Keratinocyte (primary cell): Measurements from ENCODE around the gene FKBP11. TPM values are rescaled to one million over a fixed set of nuclear protein-coding genes. Genes with fewer than 3 reads are reported as not detected.
A peak's percentile ranks its signal among the peaks of the same experiment; 100 is the strongest.

ENCODE experiments used
- DNase-seq: peaks from one replicate; pipeline ENCODE4 v3.0.0-alpha.2; 2011; ENCODE audit warnings: low read depth, missing footprints, low spot score
- FAIRE-seq: peaks from 2 replicates; lab custom pipeline; 2011; peaks lifted over from hg19 to GRCh38; lab: Jason Lieb, UNC
- H2AFZ ChIP-seq: 2 replicates; pipeline ENCODE4 v1.6.0; 2012; ENCODE audit warnings: low read length, control low read depth, inconsistent platforms; ENCODE audit not compliant: control insufficient read depth
- H3K27ac ChIP-seq: 2 replicates; pipeline ENCODE4 v1.5.1; 2011; ENCODE audit warnings: low read length; ENCODE audit not compliant: control insufficient read depth, insufficient read depth
- H3K27me3 ChIP-seq: 3 replicates; pipeline ENCODE4 v1.6.0; 2011; ENCODE audit warnings: low read length; ENCODE audit not compliant: control insufficient read depth, insufficient read depth; ENCODE audit errors: extremely low read depth
- H3K36me3 ChIP-seq, 2 experiments: 2 replicates in 1 of 2; 3 replicates in 1 of 2; pipeline ENCODE4 v1.5.1; 2011; ENCODE audit warnings: low read length in 2 of 2, mild to moderate bottlenecking in 1 of 2; ENCODE audit not compliant: control insufficient read depth in 2 of 2, insufficient read depth in 2 of 2; ENCODE audit errors: extremely low read depth in 1 of 2
- H3K4me1 ChIP-seq: 3 replicates; pipeline ENCODE4 v1.5.1; 2011; ENCODE audit warnings: low read length; ENCODE audit not compliant: control insufficient read depth, insufficient read depth; ENCODE audit errors: extremely low read depth
- H3K4me2 ChIP-seq: 3 replicates; pipeline ENCODE4 v1.6.0; 2011; ENCODE audit warnings: low read depth, low read length; ENCODE audit not compliant: control insufficient read depth, insufficient read depth; ENCODE audit errors: extremely low read depth
- H3K4me3 ChIP-seq, 3 experiments: fragments of 200-600 bp in 1 of 3; sonication (generic) in 1 of 3; 2 replicates in 2 of 3; 3 replicates in 1 of 3; pipeline ENCODE4 v1.5.1; 2011 to 2016; ENCODE audit warnings: low read length in 3 of 3, mild to moderate bottlenecking in 3 of 3, control low read depth in 2 of 3, inconsistent platforms in 1 of 3, low read depth in 1 of 3, mixed read lengths in 1 of 3, mixed run types in 1 of 3, moderate library complexity in 1 of 3; ENCODE audit not compliant: control insufficient read depth in 2 of 3, insufficient read depth in 2 of 3; ENCODE audit errors: extremely low read depth in 1 of 3
- H3K79me2 ChIP-seq: 2 replicates; pipeline ENCODE4 v1.6.0; 2012; ENCODE audit warnings: low read length; ENCODE audit not compliant: control insufficient read depth, insufficient read depth
- H3K9ac ChIP-seq: 3 replicates; pipeline ENCODE4 v1.6.0; 2011; ENCODE audit warnings: low read length; ENCODE audit not compliant: control insufficient read depth, insufficient read depth; ENCODE audit errors: extremely low read depth
- H3K9me1 ChIP-seq: 3 replicates; pipeline ENCODE4 v1.6.0; 2011; ENCODE audit warnings: low read length; ENCODE audit not compliant: control insufficient read depth, insufficient read depth; ENCODE audit errors: extremely low read depth
- H3K9me3 ChIP-seq: 2 replicates; pipeline ENCODE4 v1.5.1; 2012; ENCODE audit warnings: low read depth, low read length; ENCODE audit not compliant: control insufficient read depth
- H4K20me1 ChIP-seq: 3 replicates; pipeline ENCODE4 v1.6.0; 2011; ENCODE audit warnings: low read length; ENCODE audit not compliant: control insufficient read depth, insufficient read depth; ENCODE audit errors: extremely low read depth
- CTCF ChIP-seq, 3 experiments: IDR thresholded peaks in 1 of 3; conservative IDR thresholded peaks in 1 of 3; optimal IDR thresholded peaks in 1 of 3; 2 replicates in 2 of 3; 3 replicates in 1 of 3; pipeline versions ENCODE3 to v1.5.1; 2011; ENCODE audit warnings: low read length in 3 of 3, mild to moderate bottlenecking in 3 of 3, moderate library complexity in 2 of 3, control low read depth in 1 of 3, inconsistent platforms in 1 of 3; ENCODE audit not compliant: insufficient read depth in 2 of 3; ENCODE audit errors: extremely low read depth in 1 of 3
- EZH2 ChIP-seq: IDR thresholded peaks from one replicate; pipeline ENCODE4 v1.6.1; 2012; ENCODE audit warnings: inconsistent platforms, mild to moderate bottlenecking, low read length, moderate library complexity
- dilution Hi-C: fragments of 300-500 bp; cut with MboI; formaldehyde crosslinking; loops from one replicate; pipeline ENCODE4 v1.7.0; 2020; ENCODE audit warnings: low sequenced_read_pairs; ENCODE audit not compliant: extremely low pct_ligation_motif_present
- polyA plus RNA-seq, 5 experiments: library from polyadenylated mRNA; depleted of rRNA in 3 of 5; stranded (reverse) in 3 of 5; stranded (forward) in 1 of 5; unstranded in 1 of 5; fragments of >200 nt; gene quantifications; 1 replicate in 1 of 5; 2 replicates in 3 of 5; 3 replicates in 1 of 5; pipeline versions ENCODE4 v1.2.1 to v1.2.3, GENCODE V29; 2011 to 2012; ENCODE audit warnings: missing spikeins in 2 of 5, low read depth in 1 of 5, low replicate concordance in 1 of 5

The FKBP11 gene
- polyA plus RNA-seq, 1 donor (not counting 4 experiments of a cell fraction or from before 2014, with no cell fraction given), result 18.4 TPM

DNA sequence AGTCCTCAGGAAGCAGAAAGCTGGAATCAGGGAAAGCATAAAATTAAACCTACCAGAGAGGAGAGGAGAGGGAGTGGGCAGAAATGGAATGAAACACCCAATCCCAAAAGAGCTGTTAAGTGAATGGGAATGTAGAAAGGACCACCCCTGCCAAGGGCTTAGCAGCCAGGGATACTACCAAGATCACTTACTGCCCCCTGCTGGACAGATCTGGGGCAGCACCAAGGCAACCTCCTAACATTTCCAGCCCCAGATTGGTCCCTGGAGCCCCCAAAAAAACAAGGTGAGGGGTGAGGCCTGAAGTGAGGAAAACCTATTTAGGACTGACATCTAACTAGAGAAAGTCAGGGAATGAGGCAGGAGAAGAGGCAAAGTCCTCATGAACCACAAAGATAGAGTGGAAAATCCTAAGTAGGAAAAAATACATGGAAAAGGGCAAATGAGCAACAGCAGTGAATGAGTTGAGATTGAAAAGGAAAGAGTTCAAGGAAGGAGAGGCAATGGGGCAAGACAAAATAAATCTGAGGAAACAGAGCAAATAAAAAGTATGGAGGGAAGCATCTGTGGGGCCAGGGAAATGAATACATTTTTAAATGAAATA, 11.2 kb upstream of the FKBP11 start:
- Histone ChIP-seq H3K36me3 (peaks cover 57 to 60% of the 10 kb centered on the region in 2 experiments), H3K9me3 (no peaks in the 10 kb centered on the region), H3K4me2 (no peak overlapping the region), H4K20me1 (peaks cover 3% of the 10 kb centered on the region), H3K27me3 (no peaks in the 10 kb centered on the region), H2AFZ (no peak overlapping the region), H3K79me2 (peaks cover 8% of the 10 kb centered on the region), H3K4me3 (no peak overlapping the region), H3K9ac (no peak overlapping the region), H3K27ac (no peak overlapping the region), H3K4me1 (no peaks in the 10 kb centered on the region), H3K9me1 (no peaks in the 10 kb centered on the region)
- dilution Hi-C loops, result no loop called here
- DNase-seq, result no peak
- FAIRE-seq, result no peak
- TF ChIP-seq EZH2 (no peak), CTCF (optimal IDR thresholded peaks at IDR 0.05 in 1 of 3, IDR thresholded peaks at IDR 0.05 in 1 of 3, conservative IDR thresholded peaks at IDR 0.05 in 1 of 3; ENCODE audit: extremely low read depth in 1 of 3, insufficient read depth in 2 of 3, low read length in 3 of 3) (peak; percentile 90 to 98 (median 91))

DNA sequence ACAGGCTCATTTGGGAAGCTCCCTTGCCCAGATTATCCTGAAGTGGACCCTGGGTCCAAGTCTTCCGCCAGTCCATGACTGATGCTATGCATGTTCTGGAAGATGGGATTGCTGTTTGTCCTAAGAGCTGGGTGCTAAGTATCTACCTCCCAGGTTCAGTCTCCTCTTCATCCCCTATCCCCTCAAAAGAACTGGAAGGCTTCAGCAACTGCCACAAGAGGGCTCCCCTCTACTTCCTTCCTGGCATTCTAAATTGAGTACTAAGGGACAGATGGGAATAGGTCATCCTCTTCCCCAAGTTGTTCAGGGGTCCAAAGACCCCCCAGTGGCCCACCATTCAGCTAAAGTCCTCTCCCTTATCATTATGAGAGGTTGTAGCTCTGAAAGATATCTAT, 9.0 kb upstream of the FKBP11 start:
- Histone ChIP-seq H4K20me1 (no peaks in the 10 kb centered on the region), H3K9me1 (no peaks in the 10 kb centered on the region), H3K9me3 (no peaks in the 10 kb centered on the region), H3K4me1 (no peaks in the 10 kb centered on the region), H3K79me2 (no peaks in the 10 kb centered on the region), H3K27ac (no peak overlapping the region), H3K9ac (no peak overlapping the region), H3K4me3 (no peak overlapping the region), H3K36me3 (peaks cover 51 to 54% of the 10 kb centered on the region in 2 experiments), H3K27me3 (no peaks in the 10 kb centered on the region), H3K4me2 (no peak overlapping the region), H2AFZ (no peak overlapping the region)
- no peak for DNase-seq
- FAIRE-seq, result no peak
- TF ChIP-seq EZH2 (no peak), CTCF (optimal IDR thresholded peaks at IDR 0.05 in 1 of 3, IDR thresholded peaks at IDR 0.05 in 1 of 3, conservative IDR thresholded peaks at IDR 0.05 in 1 of 3; ENCODE audit: extremely low read depth in 1 of 3, insufficient read depth in 2 of 3, low read length in 3 of 3) (peak; percentile 10 to 44 (median 19))
- dilution Hi-C loops, result no loop called here
